COLO668 (cell line): ENCODE measurements around the gene MYO9B.
"Not testable (repeated sequence)": the region's sequence is repeated elsewhere in the genome, so short reads cannot be mapped to it uniquely, and the experiment has no call there.

ENCODE experiments used
- DNase-seq: peaks from one replicate; lab custom pipeline; 2025; ENCODE audit not compliant: unreplicated experiment; lab: John Stamatoyannopoulos, UW

The MYO9B gene

DNA sequence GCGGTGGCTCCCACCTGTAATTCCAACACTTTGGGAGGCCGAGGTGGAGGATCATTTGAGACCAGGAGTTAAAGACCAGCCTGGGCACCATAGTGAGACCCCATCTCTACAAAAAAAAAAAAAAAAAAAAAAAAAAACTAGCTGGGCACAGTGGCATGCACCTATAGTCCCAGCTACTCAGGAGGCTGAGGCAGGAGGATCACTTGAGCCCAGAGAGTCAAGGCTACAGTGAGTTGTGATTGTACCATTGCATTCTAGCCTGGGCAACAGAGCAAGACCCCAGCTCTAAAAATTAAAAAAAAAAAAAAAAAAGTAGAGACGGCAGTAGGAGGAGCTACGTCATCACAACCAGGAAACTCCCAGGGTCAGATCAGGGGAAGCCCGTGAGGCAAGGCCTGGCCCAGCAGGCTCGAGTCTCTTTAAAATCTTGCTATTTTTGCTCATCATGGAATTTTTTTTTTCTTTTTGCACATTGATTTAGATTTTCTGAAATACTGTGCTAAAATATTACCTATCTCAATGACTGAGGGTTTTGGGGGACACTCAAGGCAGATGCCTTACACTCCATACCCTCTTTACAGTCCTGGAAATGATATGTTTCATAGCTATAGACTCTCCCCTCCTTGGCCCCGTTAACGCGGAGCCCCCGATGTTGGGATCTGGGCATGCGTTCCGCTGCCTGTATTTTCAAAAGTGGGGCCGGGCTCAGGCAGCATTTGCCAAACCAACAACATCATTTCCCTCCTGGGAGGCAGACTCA is 95.1 kb downstream of the MYO9B start:
- no peak for DNase-seq

DNA sequence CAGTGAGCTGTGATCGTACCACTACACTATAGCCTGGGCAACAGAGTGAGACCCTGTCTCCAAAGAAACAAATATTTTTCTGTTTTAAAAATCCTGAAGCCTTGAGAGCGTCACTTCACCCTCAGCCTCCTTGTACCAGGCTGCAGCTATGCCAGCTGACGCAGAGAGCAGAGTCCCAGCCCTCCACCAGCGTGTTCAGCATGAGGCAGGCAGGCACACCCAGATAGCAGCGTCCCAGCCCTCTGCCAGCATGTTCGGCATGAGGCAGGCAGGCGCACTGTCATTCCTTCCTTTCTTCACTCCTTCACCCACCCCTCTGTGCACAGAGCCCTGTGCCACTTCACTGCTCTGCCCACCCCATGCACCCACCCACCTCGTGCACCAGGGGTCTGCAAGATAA is 96.3 kb downstream of the MYO9B start:
- no peak for DNase-seq

DNA sequence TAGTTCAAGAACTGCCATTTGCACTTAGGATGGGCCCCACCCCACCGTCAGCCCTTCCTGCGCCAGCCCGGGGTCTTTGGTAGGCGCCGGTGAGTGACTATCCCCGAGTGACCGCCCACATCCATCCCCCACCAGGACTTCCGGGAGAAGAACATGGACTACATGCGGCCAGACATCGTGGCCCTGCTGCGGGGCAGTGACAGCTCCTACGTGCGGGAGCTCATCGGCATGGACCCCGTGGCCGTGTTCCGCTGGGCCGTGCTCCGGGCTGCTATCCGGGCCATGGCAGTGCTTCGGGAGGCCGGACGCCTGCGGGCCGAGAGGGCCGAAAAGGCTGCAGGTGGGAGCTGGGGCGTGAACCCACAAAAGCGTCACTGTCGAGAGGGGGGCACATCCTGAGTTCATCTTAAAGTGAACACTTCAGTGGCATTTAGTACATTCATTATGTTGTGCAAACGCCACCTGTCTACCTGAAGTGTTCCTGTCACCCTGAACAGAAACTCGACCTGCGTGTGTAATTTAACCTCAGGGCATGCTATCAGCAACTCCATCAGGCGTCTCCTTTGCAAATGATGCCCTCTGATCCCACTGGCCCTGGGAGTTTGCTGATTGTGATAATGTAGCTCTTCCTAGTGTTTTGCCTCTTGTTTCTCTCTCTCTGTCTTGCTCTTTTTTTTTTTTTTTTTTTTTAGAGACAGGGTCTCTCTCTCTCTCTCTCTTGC is 97.2 kb downstream of the MYO9B start:
- DNase-seq: no peak

DNA sequence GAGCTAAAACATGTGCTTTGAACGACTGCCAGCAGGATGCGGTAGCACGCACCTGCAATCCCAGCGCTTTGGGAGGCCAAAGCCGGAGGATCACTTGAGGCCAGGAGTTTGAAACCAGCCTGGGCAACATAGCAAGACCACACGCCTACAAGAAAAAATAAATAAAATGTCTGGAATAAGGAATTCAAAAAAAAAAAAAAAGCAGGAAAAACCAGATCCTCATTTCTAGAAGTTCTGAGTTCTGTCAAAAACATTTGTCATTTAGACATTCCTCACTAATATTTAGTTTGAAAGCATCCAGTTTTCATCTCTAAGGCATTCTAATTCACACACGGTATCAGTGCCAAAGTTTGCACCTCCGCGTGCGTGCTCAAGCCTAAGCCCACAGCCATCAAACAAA is 102.7 kb downstream of the MYO9B start:
- DNase-seq: no peak

DNA sequence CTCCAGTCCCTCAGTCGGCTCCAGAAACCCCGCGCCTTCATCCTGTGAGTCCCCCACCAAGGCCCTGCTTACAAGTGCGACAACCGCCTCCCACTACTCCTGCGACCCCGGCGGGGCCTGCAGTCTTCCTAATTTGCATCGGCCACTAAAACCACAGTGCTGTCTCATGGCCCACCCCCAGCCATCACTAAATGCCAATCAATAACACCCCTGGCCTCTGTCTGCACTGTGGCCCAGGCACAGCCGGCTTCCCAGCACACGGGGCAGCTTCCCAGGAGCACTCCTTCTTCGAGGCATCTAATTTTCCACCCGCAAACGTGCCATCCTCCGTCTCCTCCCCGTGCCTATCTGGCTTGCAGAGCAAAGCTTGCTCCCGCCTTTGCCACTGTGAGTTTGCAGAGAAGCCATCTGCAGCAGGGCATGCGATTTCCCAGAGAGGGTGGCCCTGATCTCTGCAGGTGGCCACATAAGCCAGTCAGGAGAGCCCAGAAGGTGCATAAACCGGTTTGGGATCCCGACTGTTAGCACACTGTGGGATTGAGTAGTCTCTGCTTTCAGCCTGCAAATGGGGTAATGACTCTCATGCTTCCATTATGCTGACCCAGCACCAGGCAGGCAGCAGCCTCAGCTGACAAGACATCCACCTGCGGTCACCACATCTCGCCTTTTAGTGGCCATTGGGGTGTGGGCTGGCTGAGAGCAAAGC is 105.6 kb downstream of the MYO9B start:
- DNase-seq: no peak

DNA sequence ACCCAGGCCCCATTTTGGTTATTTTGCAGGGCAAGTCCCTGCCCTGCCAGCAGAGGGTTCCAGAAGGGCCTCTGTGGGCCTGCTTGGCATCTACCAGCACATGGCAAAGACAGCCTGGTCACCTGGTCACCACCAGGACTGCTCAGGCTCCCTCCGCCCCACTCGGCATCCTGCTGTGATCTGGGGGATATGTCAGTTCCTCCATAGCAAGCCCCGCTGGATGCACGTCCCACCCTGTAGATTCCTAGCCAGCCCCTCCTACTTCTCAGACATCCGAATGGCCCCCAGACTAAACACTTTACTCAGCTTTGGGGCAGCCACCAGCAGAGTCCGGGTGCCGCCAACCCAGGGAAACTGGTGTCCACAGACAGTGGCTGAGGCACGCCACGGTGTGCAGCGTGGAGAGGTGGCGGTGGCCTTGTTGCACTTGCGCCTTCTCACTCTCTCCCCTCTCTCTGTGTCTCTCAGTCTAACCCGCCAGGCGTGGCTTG is 107.7 kb downstream of the MYO9B start:
- no peak for DNase-seq

DNA sequence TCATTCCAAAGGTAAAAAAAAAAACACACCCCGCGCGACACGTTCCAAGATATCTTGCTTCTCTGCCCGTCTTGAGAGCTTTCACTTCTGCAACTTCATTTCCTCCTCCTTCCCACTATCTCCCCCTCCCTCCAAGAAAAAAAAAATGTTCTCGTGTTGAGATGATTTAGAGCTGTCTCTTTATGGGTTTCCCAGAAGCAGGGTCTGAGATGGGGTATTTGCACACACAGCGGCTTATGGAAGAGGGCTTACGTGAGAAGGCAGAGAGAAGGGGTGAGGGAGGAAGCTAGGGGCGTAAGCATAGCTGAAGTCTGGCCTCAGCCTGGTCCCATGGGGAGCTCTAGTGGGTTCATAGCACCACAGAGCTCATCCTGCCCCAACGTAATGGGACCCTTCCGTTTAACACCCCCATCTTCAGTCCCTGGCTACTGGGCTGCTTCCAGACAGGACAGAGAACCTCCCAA is 108.3 kb downstream of the MYO9B start:
- DNase-seq: no peak

DNA sequence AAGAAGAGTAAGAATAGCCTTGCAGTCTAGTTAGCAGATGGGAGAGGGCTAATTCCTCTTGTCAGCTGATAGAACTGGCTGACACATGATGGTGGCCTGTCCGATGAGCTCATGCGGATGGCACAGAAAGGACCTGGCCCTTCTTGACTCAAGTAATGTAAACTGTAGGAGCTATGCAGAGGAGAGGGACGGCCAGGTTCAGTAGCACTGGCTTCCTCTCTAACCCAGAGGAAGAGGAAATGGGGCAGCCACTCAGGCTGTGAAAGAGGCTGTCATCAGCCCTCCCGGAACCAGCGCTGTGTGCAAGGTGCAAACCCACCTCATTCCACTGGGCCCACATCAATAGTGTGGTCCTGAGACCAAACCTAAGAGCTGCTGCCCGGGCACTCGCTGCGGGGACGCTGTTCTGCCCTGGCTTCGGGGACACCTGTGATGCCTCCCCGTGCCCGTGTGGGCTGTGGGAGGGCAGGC is 108.8 kb downstream of the MYO9B start:
- DNase-seq: no peak

DNA sequence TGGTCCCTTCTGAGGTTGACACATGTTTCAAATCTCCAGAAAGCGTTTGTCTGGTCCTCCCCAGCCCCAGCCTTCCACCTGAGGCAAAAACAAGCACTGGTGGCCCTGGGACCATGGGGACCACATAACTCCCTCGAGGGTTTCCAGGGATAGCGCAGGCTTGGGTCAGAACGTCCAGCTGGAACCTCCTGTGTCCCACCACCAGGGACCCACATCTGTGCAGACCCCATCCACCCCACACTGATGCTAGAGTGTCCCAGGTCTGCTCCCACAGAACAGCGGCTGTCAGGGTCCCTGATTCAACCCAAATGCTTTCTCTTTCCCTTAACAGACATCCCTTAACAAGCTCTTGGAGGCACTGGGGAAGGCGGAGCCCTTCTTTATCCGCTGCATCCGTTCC is 110.0 kb downstream of the MYO9B start:
- no peak for DNase-seq

DNA sequence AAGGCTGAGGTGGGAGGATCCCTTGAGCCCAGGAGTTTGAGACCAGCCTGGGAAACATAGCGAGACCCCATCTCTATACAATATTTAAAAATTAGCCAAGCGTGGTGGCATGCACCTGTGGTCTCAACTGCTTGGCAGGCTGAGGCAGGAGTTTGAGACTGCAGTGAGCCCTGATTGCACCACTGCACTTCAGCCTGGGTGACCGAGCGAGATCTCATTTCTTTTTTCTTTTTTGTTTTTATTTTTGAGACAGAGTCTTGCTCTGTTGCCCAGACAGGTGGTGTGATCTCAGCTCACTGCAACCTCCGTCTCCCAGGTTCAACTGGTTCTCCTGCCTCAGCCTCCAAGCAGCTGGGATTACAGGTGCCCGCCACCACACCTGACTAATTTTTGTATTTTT is 116.2 kb downstream of the MYO9B start:
- DNase-seq: not testable (repeated sequence)

DNA sequence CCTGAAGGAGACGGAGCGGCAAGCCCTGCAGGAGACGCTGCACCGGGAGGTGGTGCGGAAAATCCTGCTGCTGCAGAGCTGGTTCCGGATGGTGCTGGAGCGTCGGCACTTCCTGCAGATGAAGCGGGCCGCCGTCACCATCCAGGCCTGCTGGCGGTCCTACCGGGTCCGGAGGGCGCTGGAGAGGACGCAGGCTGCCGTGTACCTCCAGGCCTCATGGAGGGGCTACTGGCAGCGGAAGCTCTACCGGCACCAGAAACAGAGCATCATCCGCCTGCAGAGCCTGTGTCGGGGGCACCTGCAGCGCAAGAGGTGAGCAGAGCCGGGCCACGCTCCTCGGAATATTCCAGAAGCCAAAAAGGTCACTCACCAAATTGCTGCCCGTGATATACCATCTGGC is 117.2 kb downstream of the MYO9B start:
- DNase-seq: no peak

DNA sequence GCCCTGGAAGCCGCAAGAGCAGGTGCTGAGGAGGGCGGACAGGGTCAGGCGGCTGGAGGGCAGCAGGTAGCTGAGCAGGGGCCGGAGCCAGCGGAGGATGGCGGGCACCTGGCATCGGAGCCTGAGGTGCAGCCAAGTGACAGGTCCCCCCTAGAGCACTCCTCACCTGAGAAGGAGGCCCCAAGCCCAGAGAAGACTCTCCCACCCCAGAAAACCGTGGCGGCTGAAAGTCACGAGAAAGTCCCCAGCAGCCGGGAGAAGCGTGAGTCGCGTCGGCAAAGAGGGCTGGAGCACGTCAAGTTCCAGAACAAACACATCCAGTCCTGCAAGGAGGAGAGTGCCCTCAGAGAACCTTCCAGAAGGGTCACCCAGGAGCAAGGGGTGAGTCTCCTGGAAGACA is 119.0 kb downstream of the MYO9B start:
- DNase-seq: no peak

DNA sequence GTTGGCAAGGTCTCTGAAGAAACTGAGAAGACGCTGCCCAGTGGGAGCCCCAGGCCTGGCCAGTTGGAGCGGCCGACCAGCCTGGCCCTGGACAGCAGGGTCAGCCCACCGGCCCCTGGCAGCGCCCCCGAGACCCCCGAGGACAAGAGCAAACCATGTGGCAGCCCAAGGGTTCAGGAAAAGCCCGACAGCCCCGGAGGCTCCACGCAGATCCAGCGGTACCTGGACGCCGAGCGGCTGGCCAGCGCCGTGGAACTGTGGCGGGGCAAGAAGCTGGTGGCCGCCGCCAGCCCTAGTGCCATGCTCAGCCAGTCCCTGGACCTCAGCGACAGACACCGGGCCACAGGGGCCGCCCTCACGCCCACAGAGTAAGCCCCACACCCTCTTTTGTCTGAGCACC is 119.5 kb downstream of the MYO9B start:
- DNase-seq: no peak

DNA sequence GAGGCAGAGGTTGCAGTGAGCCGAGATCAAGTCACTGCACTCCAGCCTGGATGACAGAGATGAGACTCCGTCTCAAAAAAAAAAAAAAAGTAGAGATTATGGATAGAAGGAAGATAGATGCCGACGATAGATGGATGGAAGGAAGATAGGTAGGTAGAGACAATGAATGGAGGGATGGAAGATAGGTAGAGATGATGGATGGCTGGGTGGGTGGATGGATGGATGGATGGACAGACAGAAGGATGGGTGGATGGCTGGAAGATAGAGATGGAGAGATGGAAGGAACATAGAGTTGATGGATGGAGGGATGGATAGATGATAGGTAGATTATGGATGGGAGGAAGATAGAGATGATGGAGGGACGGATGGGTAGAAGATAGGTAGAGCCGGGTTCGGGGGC is 121.0 kb downstream of the MYO9B start:
- DNase-seq: no peak

DNA sequence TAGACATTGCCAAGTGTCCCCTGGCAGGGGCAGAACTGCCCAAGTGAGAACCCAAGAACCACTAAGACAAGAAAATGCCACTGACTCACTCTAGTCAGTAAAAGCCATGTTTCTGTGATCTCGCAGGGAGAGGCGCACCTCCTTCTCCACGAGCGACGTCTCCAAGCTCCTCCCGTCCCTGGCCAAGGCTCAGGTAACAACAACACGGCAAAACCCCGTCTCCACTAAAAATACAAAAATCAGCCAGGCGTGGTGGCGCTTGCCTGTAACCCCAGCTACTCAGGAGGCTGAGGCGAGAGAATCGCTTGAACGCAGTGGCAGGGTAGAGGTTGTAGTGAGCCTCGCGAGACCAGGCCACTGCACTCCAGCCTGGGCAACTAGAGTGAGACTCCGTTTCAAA is 122.1 kb downstream of the MYO9B start:
- no peak for DNase-seq

DNA sequence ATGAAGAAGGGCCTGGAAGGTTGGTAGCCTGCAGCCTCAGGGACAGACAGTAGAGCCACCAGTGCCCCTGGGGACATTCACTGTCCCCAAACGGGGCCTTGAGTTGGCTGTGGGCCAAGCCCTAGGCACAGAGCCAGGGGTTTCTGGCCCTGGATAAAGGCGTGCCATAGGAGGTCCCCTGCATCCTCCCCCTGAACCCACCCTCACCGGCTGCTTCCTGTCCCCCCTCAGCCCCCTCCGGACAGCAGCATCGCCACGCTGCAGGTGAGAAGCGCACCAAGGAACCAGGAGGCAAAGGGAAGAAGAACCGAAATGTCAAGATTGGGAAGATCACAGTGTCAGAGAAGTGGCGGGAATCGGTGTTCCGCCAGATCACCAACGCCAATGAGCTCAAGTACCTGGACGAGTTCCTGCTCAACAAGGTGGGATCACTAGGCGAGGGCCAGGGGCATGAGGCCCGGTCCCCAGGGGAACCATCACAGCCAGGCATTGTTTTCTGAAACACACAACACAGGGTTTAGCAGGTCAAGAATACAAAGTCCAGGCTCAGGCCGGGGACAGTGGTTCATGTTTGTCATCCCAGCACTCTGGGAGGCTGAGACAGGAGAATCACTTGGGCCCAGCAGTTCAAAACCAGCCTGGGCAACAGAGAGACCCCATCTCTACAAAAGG is 125.0 kb downstream of the MYO9B start:
- no peak for DNase-seq

DNA sequence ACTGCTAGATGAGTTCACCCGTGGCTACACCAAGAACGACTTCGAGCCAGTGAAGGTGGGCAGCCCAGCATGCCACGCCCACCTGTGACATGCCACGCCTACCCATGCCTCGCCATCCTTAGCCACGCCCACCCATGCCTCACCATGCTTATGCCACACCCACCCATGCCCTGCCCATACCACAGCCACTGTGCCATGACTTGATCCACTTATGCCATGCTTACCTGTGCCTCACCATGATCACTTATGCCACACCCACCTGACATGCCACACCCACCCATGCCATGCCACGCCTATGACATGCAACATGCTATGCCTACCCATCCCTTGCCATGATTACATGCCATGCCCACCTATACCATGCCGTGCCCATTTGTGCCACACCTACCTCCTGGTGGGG is 126.7 kb downstream of the MYO9B start:
- peak; percentile 11 for DNase-seq

DNA sequence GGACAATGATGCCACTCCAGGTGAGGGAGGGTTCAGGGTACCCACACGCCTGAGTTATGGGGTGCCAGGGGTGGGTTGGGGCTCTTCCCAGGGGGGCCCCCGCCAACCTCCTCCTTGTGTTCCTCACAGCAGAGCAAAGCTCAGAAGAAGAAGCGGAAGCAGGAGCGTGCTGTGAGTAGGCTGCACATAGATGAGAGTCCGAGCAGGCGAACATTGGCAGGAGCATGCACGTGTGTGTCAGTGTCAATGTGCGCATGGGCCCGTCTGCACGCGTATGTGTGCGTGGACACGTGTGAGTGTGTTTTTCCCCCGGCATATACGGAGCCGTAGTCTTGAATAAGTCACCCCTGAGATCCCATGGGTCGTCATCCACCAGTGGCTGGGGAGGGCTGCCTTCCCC is 127.1 kb downstream of the MYO9B start:
- no peak for DNase-seq

DNA sequence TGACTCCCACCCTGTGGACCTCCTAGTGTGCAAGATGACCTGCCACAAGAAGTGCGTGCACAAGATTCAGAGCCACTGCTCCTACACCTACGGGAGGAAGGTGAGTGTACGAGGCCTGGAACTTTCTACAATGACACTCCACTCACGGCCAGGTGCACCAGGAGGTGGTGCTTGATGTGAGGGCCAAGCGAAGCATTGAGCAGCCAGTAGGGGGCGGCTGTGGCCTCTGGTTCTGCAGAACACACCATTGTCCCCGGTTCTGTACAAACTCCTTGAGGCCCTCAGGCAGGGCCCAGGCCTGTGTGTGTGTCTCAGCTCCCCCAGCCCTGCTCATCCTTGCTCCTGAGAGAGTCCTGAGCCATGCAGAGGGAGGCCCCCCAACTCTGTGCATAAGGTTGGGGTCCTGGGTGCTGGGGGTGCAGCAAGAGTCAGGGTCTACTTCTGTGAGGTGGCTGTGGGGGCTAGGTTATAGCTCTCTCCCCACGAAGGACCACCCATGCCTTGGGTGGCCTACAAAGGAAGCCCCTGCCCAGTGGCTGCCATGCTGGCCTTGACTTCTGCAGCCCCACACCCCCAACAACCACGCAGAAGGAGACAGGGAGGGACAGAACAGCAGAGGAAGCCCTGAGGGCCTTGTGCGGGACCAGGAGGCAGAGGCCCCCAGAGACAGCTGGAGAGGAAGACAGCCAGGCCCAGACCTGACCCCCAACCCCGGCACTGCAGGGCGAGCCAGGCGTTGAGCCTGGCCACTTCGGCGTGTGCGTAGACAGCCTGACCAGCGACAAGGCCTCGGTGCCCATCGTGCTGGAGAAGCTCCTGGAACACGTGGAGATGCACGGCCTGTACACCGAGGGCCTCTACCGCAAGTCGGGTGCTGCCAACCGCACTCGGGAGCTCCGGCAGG is 129.9 kb downstream of the MYO9B start:
- DNase-seq: peak; percentile 65
